Mesenchymal stem cell (in vitro differentiated cells and primary cell): ENCODE data around the gene NEDD9.

ENCODE experiments used
- DNase-seq: peaks from one replicate; pipeline ENCODE4 v3.0.0-alpha.2; 2013
- H2AFZ ChIP-seq: one replicate; pipeline ENCODE4 v1.6.1; 2013; ENCODE audit warnings: low read depth, mild to moderate bottlenecking, control low read depth, inconsistent platforms, low read length, moderate library complexity
- H2AK5ac ChIP-seq: 2 replicates; pipeline ENCODE4 v1.6.1; 2013; ENCODE audit warnings: low read length, moderate library complexity, mild to moderate bottlenecking, inconsistent platforms; ENCODE audit not compliant: severe bottlenecking
- H2BK120ac ChIP-seq: one replicate; pipeline ENCODE4 v1.6.1; 2013; ENCODE audit warnings: low read depth, mild to moderate bottlenecking, inconsistent platforms, low read length, moderate library complexity
- H2BK12ac ChIP-seq, 2 experiments: one replicate each; pipeline ENCODE4 v1.6.1; 2013; ENCODE audit warnings: inconsistent platforms in 2 of 2, low read length in 2 of 2, mild to moderate bottlenecking in 2 of 2, moderate library complexity in 2 of 2, control low read depth in 1 of 2
- H2BK15ac ChIP-seq: one replicate; pipeline ENCODE4 v1.6.1; 2013; ENCODE audit warnings: mild to moderate bottlenecking, low read depth, inconsistent platforms; ENCODE audit not compliant: poor library complexity, severe bottlenecking
- H2BK5ac ChIP-seq: 2 replicates; pipeline ENCODE4 v1.6.1; 2013; ENCODE audit warnings: low read depth, mild to moderate bottlenecking, low read length, control low read depth, inconsistent platforms; ENCODE audit not compliant: poor library complexity, severe bottlenecking
- H3K14ac ChIP-seq, 2 experiments: one replicate each; pipeline ENCODE4 v1.6.1; 2013; ENCODE audit warnings: inconsistent platforms in 2 of 2, low read length in 2 of 2, control low read depth in 1 of 2, mild to moderate bottlenecking in 1 of 2, moderate library complexity in 1 of 2
- H3K18ac ChIP-seq, 2 experiments: one replicate each; pipeline ENCODE4 v1.6.1; 2013; ENCODE audit warnings: inconsistent platforms in 2 of 2, low read length in 2 of 2, control low read depth in 1 of 2, low read depth in 1 of 2, mild to moderate bottlenecking in 1 of 2
- H3K23ac ChIP-seq, 2 experiments: one replicate each; pipeline ENCODE4 v1.6.1; 2013; ENCODE audit warnings: inconsistent platforms in 2 of 2, low read length in 2 of 2, mild to moderate bottlenecking in 2 of 2, moderate library complexity in 2 of 2, control low read depth in 1 of 2
- H3K27ac ChIP-seq: 2 replicates; pipeline ENCODE4 v1.5.1; 2013; ENCODE audit warnings: mild to moderate bottlenecking, moderate library complexity, low read length, control low read depth, inconsistent platforms; ENCODE audit not compliant: poor library complexity, severe bottlenecking
- H3K27me3 ChIP-seq, 2 experiments: 2 replicates each; pipeline versions ENCODE4 v1.6.1 to v1.7.0; 2013; ENCODE audit warnings: low read length in 2 of 2, mild to moderate bottlenecking in 2 of 2, moderate library complexity in 2 of 2, control low read depth in 1 of 2, inconsistent platforms in 1 of 2; ENCODE audit not compliant: control insufficient read depth in 1 of 2, insufficient read depth in 1 of 2
- H3K36me3 ChIP-seq, 2 experiments: 2 replicates each; pipeline versions ENCODE4 v1.6.1 to v1.7.0; 2013; ENCODE audit warnings: low read length in 2 of 2, control low read depth in 1 of 2, inconsistent platforms in 1 of 2, low read depth in 1 of 2, mild to moderate bottlenecking in 1 of 2; ENCODE audit not compliant: insufficient read depth in 2 of 2, control insufficient read depth in 1 of 2
- H3K4ac ChIP-seq, 2 experiments: one replicate each; pipeline ENCODE4 v1.6.1; 2013; ENCODE audit warnings: inconsistent platforms in 2 of 2, low read length in 2 of 2, mild to moderate bottlenecking in 2 of 2, moderate library complexity in 2 of 2, control low read depth in 1 of 2, low read depth in 1 of 2
- H3K4me1 ChIP-seq: 2 replicates; pipeline ENCODE4 v1.6.1; 2013; ENCODE audit warnings: low read depth, low read length, control low read depth; ENCODE audit not compliant: control insufficient read depth, insufficient read depth
- H3K4me2 ChIP-seq: 2 replicates; pipeline ENCODE4 v1.6.1; 2013; ENCODE audit warnings: low read length, mild to moderate bottlenecking, inconsistent platforms; ENCODE audit not compliant: poor library complexity, severe bottlenecking
- H3K4me3 ChIP-seq, 2 experiments: 2 replicates each; pipeline versions ENCODE4 v1.5.1 to v1.7.0; 2013; ENCODE audit warnings: low read length in 2 of 2, mild to moderate bottlenecking in 2 of 2, control low read depth in 1 of 2, low read depth in 1 of 2; ENCODE audit not compliant: insufficient read depth in 1 of 2
- H3K79me1 ChIP-seq: replicated peaks from 2 replicates; pipeline ENCODE4 v1.6.1; 2013; ENCODE audit warnings: mild to moderate bottlenecking, control low read depth, low read length, inconsistent platforms; ENCODE audit not compliant: poor library complexity, severe bottlenecking
- H3K9ac ChIP-seq: 2 replicates; pipeline ENCODE4 v1.7.0; 2013; ENCODE audit warnings: mild to moderate bottlenecking, low read length, moderate library complexity
- H3K9me3 ChIP-seq: 2 replicates; pipeline ENCODE4 v1.7.0; 2013; ENCODE audit warnings: mild to moderate bottlenecking, low read length; ENCODE audit not compliant: control insufficient read depth
- H4K8ac ChIP-seq: one replicate; pipeline ENCODE4 v1.6.1; 2013; ENCODE audit warnings: inconsistent platforms, mild to moderate bottlenecking, low read length, moderate library complexity
- H4K91ac ChIP-seq: one replicate; pipeline ENCODE4 v1.6.1; 2013; ENCODE audit warnings: mild to moderate bottlenecking, low read length, inconsistent platforms
- WGBS: methylation state at CpG from one replicate; pipeline ENCODE4 v1.1.7; 2013; ENCODE audit warnings: mixed read lengths; 5-methylcytosine and 5-hydroxymethylcytosine counted together

NEDD9 gene

GRCh38 chr6:11275598-11275997 is 43.1 kb upstream of the NEDD9 start:
- Histone ChIP-seq H3K9me3 (no peaks in the 10 kb centered on the region), H3K4me1 (peaks cover 18% of the 10 kb centered on the region), H2AK5ac (no peak overlapping the region), H4K91ac (no peak overlapping the region), H3K27ac (no peak overlapping the region), H3K23ac (no peak overlapping the region), H3K4me2 (no peak overlapping the region), H2BK120ac (no peak overlapping the region), H3K9ac (no peak overlapping the region), H3K27me3 (no peaks in the 10 kb centered on the region), H3K14ac (no peak overlapping the region), H3K4me3 (no peak overlapping the region), H2BK15ac (no peak overlapping the region), H2AFZ (no peak overlapping the region), H3K4ac (no peak overlapping the region), H3K36me3 (no peaks in the 10 kb centered on the region), H4K8ac (no peak overlapping the region), H3K79me1 (no peaks in the 10 kb centered on the region), H3K18ac (no peak overlapping the region), H2BK12ac (no peak overlapping the region), H2BK5ac (no peak overlapping the region)
- DNase-seq, result no peak
- 85% methylated on average over 2 of the region's 4 CpGs for WGBS

- Histone ChIP-seq H3K27me3 (no peaks in the 10 kb centered on the region), H3K36me3 (no peaks in the 10 kb centered on the region), H3K79me1 (no peaks in the 10 kb centered on the region), H2BK12ac (peak overlapping the region in 1 of 2 experiments; percentile 57), H2BK120ac (no peak overlapping the region), H4K91ac (no peak overlapping the region), H2AFZ (no peak overlapping the region), H3K27ac (no peak overlapping the region), H3K4me1 (peaks cover 19% of the 10 kb centered on the region), H2BK15ac (no peak overlapping the region), H3K4me3 (no peak overlapping the region), H2AK5ac (no peak overlapping the region), H3K9ac (no peak overlapping the region), H2BK5ac (no peak overlapping the region), H4K8ac (peak overlapping the region; percentile 56), H3K9me3 (no peaks in the 10 kb centered on the region), H3K4ac (no peak overlapping the region), H3K4me2 (no peak overlapping the region), H3K14ac (no peak overlapping the region), H3K18ac (no peak overlapping the region), H3K23ac (no peak overlapping the region)
- no peak for DNase-seq
- WGBS, result 96% methylated on average over 19 of the region's 19 CpGs
Measured at GRCh38 chr6:11273406-11274065, 41.1 kb upstream of the NEDD9 start.

GRCh38 chr6:11272491-11273192 is 40.2 kb upstream of the NEDD9 start:
- no peak overlapping the region for H2BK5ac ChIP-seq
- no peak overlapping the region for H4K91ac ChIP-seq
- no peaks in the 10 kb centered on the region for H3K36me3 ChIP-seq
- no peaks in the 10 kb centered on the region for H3K9me3 ChIP-seq
- H2AK5ac ChIP-seq, result no peak overlapping the region
- H3K4me3 ChIP-seq, result no peak overlapping the region
- no peaks in the 10 kb centered on the region for H3K79me1 ChIP-seq
- peak overlapping the region in 1 of 2 experiments; percentile 52 for H3K18ac ChIP-seq
- 11% methylated on average over 7 of the region's 11 CpGs for WGBS
- peak; percentile 74 for DNase-seq
- no peaks in the 10 kb centered on the region for H3K27me3 ChIP-seq
- no peak overlapping the region for H3K9ac ChIP-seq
- H3K27ac ChIP-seq, result no peak overlapping the region
- peaks cover 13% of the 10 kb centered on the region for H3K4me1 ChIP-seq
- no peak overlapping the region for H3K4me2 ChIP-seq
- no peak overlapping the region for H3K4ac ChIP-seq
- H2BK12ac ChIP-seq, result peak overlapping the region in 1 of 2 experiments; percentile 38
- H3K14ac ChIP-seq, result no peak overlapping the region
- no peak overlapping the region for H2BK15ac ChIP-seq
- no peak overlapping the region for H2AFZ ChIP-seq
- no peak overlapping the region for H3K23ac ChIP-seq
- no peak overlapping the region for H2BK120ac ChIP-seq
- H4K8ac ChIP-seq, result no peak overlapping the region

GRCh38 chr6:11271228-11272020 is 39.0 kb upstream of the NEDD9 start:
- Histone ChIP-seq H4K91ac (peak overlapping the region; percentile 67), H3K23ac (no peak overlapping the region), H4K8ac (no peak overlapping the region), H2BK15ac (no peak overlapping the region), H3K18ac (peak overlapping the region; percentile 58 to 75), H3K27ac (no peak overlapping the region), H3K14ac (no peak overlapping the region), H3K27me3 (no peaks in the 10 kb centered on the region), H3K4me1 (peaks cover 10% of the 10 kb centered on the region), H2BK5ac (no peak overlapping the region), H3K4me3 (no peak overlapping the region), H3K9me3 (no peaks in the 10 kb centered on the region), H3K4me2 (no peak overlapping the region), H2BK120ac (peak overlapping the region; percentile 39), H2AFZ (no peak overlapping the region), H3K9ac (no peak overlapping the region), H2AK5ac (peak overlapping the region; percentile 1), H3K79me1 (no peaks in the 10 kb centered on the region), H2BK12ac (peak overlapping the region; percentile 23 to 46), H3K36me3 (no peaks in the 10 kb centered on the region), H3K4ac (no peak overlapping the region)
- WGBS, result 28% methylated on average over 4 of the region's 4 CpGs
- peak; percentile 96 for DNase-seq
